Bronchial epithelial cell (primary cell): ENCODE results near the gene MRPS27. TPM values are rescaled to one million over a fixed set of nuclear protein-coding genes. Genes with fewer than 3 reads are reported as not detected.

Experiments
- DNase-seq: peaks from one replicate; pipeline ENCODE4 v3.0.0-alpha.2; 2010; ENCODE audit warnings: low read depth
- FAIRE-seq: peaks from 2 replicates; lab custom pipeline; 2011; peaks lifted over from hg19 to GRCh38; lab: Jason Lieb, UNC
- H3K27me3 ChIP-seq: 2 replicates; pipeline ENCODE4 v1.5.1; 2011; ENCODE audit warnings: low read length; ENCODE audit not compliant: control insufficient read depth, insufficient read depth
- H3K36me3 ChIP-seq: 2 replicates; pipeline ENCODE4 v1.5.1; 2011; ENCODE audit warnings: low read length; ENCODE audit not compliant: control insufficient read depth, insufficient read depth
- H3K4me3 ChIP-seq: 2 replicates; pipeline ENCODE4 v1.5.1; 2011; ENCODE audit warnings: mild to moderate bottlenecking, low read depth, low read length, control low read depth
- CTCF ChIP-seq: IDR thresholded peaks from 2 replicates; pipeline ENCODE4 v1.5.1; 2011; ENCODE audit warnings: mild to moderate bottlenecking, moderate library complexity, low read length, control low read depth, inconsistent platforms; ENCODE audit not compliant: insufficient read depth, severe bottlenecking
- total RNA-seq: library from RNA; depleted of rRNA; stranded (reverse); fragments of >200 nt; gene quantifications from 2 replicates; pipeline ENCODE4 v1.2.1, GENCODE V29; 2014

The MRPS27 gene
- total RNA-seq, 1 donor from 2014 or later: 53.4 TPM

- H3K4me3 ChIP-seq: no peak overlapping the region
- no peak for FAIRE-seq
- no peaks in the 10 kb centered on the region for H3K36me3 ChIP-seq
Observed at GRCh38 chr5:72234265-72234700, 85.8 kb downstream of the MRPS27 start.

GRCh38 chr5:72233835-72234234, 86.2 kb downstream of the MRPS27 start:
- no peaks in the 10 kb centered on the region for H3K36me3 ChIP-seq

More at GRCh38 chr5:72234265-72234700, 85.8 kb downstream of the MRPS27 start:
- no peaks in the 10 kb centered on the region for H3K27me3 ChIP-seq
- peak; percentile 94 for DNase-seq
- TF ChIP-seq CTCF: no peak

GRCh38 chr5:72232838-72233237, 87.2 kb downstream of the MRPS27 start:
- no peaks in the 10 kb centered on the region for H3K36me3 ChIP-seq
- FAIRE-seq (no peak), DNase-seq (no peak)
- no peaks in the 10 kb centered on the region for H3K27me3 ChIP-seq
- no peak for TF ChIP-seq CTCF
- no peak overlapping the region for H3K4me3 ChIP-seq

More at GRCh38 chr5:72233835-72234234, 86.2 kb downstream of the MRPS27 start:
- no peak overlapping the region for H3K4me3 ChIP-seq
- FAIRE-seq: no peak
- DNase-seq: no peak
- no peak for TF ChIP-seq CTCF
- H3K27me3 ChIP-seq: no peaks in the 10 kb centered on the region

GRCh38 chr5:72231991-72232703, 87.9 kb downstream of the MRPS27 start:
- H3K36me3 ChIP-seq: no peaks in the 10 kb centered on the region
- H3K4me3 ChIP-seq: no peak overlapping the region
- no peaks in the 10 kb centered on the region for H3K27me3 ChIP-seq
- FAIRE-seq (no peak), DNase-seq (peak; percentile 65)
- no peak for TF ChIP-seq CTCF

- no peak for TF ChIP-seq CTCF
- DNase-seq (no peak), FAIRE-seq (no peak)
- no peak overlapping the region for H3K4me3 ChIP-seq
- peaks cover 8% of the 10 kb centered on the region for H3K36me3 ChIP-seq
- H3K27me3 ChIP-seq: no peaks in the 10 kb centered on the region
Observed at GRCh38 chr5:72228960-72229359, 91.1 kb downstream of the MRPS27 start.
